ENCODE data around the gene STH. TPM values are rescaled to one million over a fixed set of nuclear protein-coding genes. Genes with fewer than 3 reads are reported as not detected.

STH gene
- total and polyA plus RNA-seq, 5 donors = not detected

GRCh38 chr17:46039592-46040186 is 40.6 kb downstream of the STH start:
- intact Hi-C loops (cut with DNase I) = loop anchor here in 3 of 4 donors (5.0 to 10.0 kb wide), 3 partner anchors 155 to 175 kb away; partner anchors contain the start of gene KANSL1 (in 1 of the 3)
- no peak overlapping the region for H3K4me3 ChIP-seq (ENCODE audit: low read length)
- no peaks in the 10 kb centered on the region for H3K27me3 ChIP-seq (ENCODE audit: control insufficient read depth, insufficient read depth)
- 46% methylated on average over 5 of the region's 5 CpGs for WGBS
- H3K9me3 ChIP-seq (ENCODE audit: control insufficient read depth, low read length) = no peaks in the 10 kb centered on the region
- DNase-seq = peak; percentile 56 to 87 (median 77)
- peak; percentile 35 to 48 for ATAC-seq
- H3K4me1 ChIP-seq (ENCODE audit: control insufficient read depth, insufficient read depth, low read length) = peaks cover 2% of the 10 kb centered on the region
- H3K27ac ChIP-seq (ENCODE audit: low read length) = peak overlapping the region; percentile 15

DNA sequence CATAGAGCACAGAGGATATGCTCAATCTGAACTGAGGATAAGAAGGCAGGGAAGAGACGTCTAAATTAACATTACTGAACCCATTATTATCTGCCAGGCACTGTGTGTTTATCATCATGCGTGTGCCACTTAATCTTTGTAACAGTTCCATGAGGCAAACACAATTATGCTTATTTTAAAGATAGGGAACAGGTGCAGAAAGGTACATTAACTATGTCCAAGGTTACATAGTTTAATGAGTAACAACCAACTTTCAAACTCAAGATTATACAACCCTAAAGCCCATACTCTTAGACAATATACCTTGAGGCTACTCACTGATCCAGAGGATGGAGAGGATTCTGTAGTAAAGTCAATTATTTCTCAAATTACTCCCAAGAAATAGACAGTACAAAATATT is 43.2 kb downstream of the STH start:
- intact Hi-C loops (cut with DNase I) = loop anchor here in 3 of 4 donors (5.0 to 10.0 kb wide), 3 partner anchors 153 to 173 kb away; partner anchors contain the start of gene KANSL1 (in 1 of the 3)
- H3K9me3 ChIP-seq (ENCODE audit: control insufficient read depth, low read length) = no peaks in the 10 kb centered on the region
- WGBS = 74% methylated on average over 2 of the region's 2 CpGs
- H3K27me3 ChIP-seq (ENCODE audit: control insufficient read depth, insufficient read depth) = no peaks in the 10 kb centered on the region
- DNase-seq (no peak), ATAC-seq (no peak)
- no peak overlapping the region for H3K4me3 ChIP-seq (ENCODE audit: low read length)
- no peak overlapping the region for H3K27ac ChIP-seq (ENCODE audit: low read length)
- peaks cover 2% of the 10 kb centered on the region for H3K4me1 ChIP-seq (ENCODE audit: control insufficient read depth, insufficient read depth, low read length)

GRCh38 chr17:46042925-46043324 is 43.9 kb downstream of the STH start:
- 64% methylated on average over 3 of the region's 3 CpGs for WGBS
- Histone ChIP-seq H3K27ac (ENCODE audit: low read length) (no peak overlapping the region), H3K9me3 (ENCODE audit: control insufficient read depth, low read length) (no peaks in the 10 kb centered on the region), H3K4me1 (ENCODE audit: control insufficient read depth, insufficient read depth, low read length) (peaks cover 2% of the 10 kb centered on the region), H3K4me3 (ENCODE audit: low read length) (no peak overlapping the region), H3K27me3 (ENCODE audit: control insufficient read depth, insufficient read depth) (no peaks in the 10 kb centered on the region)
- no peak for ATAC-seq
- intact Hi-C loops (cut with DNase I) = loop anchor here in 3 of 4 donors (5.0 to 10.0 kb wide), 3 partner anchors 152 to 172 kb away; partner anchors contain the start of gene KANSL1 (in 1 of the 3)
- DNase-seq = no peak

DNA sequence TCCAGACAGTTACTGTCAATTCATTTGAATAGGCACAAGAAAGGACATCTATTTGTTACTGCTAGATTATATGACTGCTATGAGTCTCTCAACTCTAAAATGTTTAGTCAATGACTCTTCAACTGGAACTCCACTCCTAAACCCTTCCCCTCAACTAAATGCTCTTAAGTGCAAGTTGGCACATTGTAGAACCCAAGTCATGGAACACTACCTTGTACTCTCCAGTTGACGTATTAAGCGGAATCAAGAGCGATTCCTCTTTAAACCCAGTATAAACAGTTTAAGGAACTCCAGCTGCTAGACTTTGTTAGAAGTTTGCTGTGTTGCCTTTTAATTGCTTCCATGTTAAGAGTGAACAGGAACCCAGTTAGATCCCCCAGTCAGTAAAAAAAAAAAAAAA is 44.6 kb downstream of the STH start:
- no peak overlapping the region for H3K27ac ChIP-seq (ENCODE audit: low read length)
- H3K27me3 ChIP-seq (ENCODE audit: control insufficient read depth, insufficient read depth) = no peaks in the 10 kb centered on the region
- DNase-seq = no peak
- H3K9me3 ChIP-seq (ENCODE audit: control insufficient read depth, low read length) = no peaks in the 10 kb centered on the region
- no peak for ATAC-seq
- H3K4me3 ChIP-seq (ENCODE audit: low read length) = no peak overlapping the region
- intact Hi-C loops (cut with DNase I) = loop anchor here in 3 of 4 donors (2.0 to 10.0 kb wide), 4 partner anchors 149 to 171 kb away; partner anchors contain the start of gene KANSL1 (in 2 of the 3)
- WGBS = 93% methylated on average over 3 of the region's 3 CpGs
- H3K4me1 ChIP-seq (ENCODE audit: control insufficient read depth, insufficient read depth, low read length) = peaks cover 2% of the 10 kb centered on the region

- H3K27ac ChIP-seq (ENCODE audit: low read length) = no peak overlapping the region
- H3K4me3 ChIP-seq (ENCODE audit: low read length) = no peak overlapping the region
- no peaks in the 10 kb centered on the region for H3K9me3 ChIP-seq (ENCODE audit: control insufficient read depth, low read length)
- peak; percentile 80 to 81 for ATAC-seq
- peaks cover 2% of the 10 kb centered on the region for H3K4me1 ChIP-seq (ENCODE audit: control insufficient read depth, insufficient read depth, low read length)
- H3K27me3 ChIP-seq (ENCODE audit: control insufficient read depth, insufficient read depth) = no peaks in the 10 kb centered on the region
- WGBS = 39% methylated on average over 5 of the region's 5 CpGs
- intact Hi-C loops (cut with DNase I) = loop anchor here in 3 of 4 donors (2.0 to 10.0 kb wide), 4 partner anchors 148 to 170 kb away; partner anchors contain the start of gene KANSL1 (in 2 of the 3)
- peak; percentile 63 to 72 (median 66) for DNase-seq
Observed at GRCh38 chr17:46044286-46044928, 45.4 kb downstream of the STH start.

GRCh38 chr17:46044989-46045388 is 45.9 kb downstream of the STH start:
- no peaks in the 10 kb centered on the region for H3K9me3 ChIP-seq (ENCODE audit: control insufficient read depth, low read length)
- DNase-seq = no peak
- no peaks in the 10 kb centered on the region for H3K27me3 ChIP-seq (ENCODE audit: control insufficient read depth, insufficient read depth)
- H3K4me3 ChIP-seq (ENCODE audit: low read length) = no peak overlapping the region
- no peak overlapping the region for H3K27ac ChIP-seq (ENCODE audit: low read length)
- intact Hi-C loops (cut with DNase I) = loop anchor here (2.0 to 10.0 kb wide), 5 partner anchors 147 to 170 kb away; partner anchors contain the start of gene KANSL1 (in 3 of the 4)
- WGBS = 56% methylated on average over 2 of the region's 2 CpGs
- no peak for ATAC-seq
- peaks cover 2% of the 10 kb centered on the region for H3K4me1 ChIP-seq (ENCODE audit: control insufficient read depth, insufficient read depth, low read length)

- H3K9me3 ChIP-seq (ENCODE audit: control insufficient read depth, low read length) = no peaks in the 10 kb centered on the region
- H3K4me1 ChIP-seq (ENCODE audit: control insufficient read depth, insufficient read depth, low read length) = peaks cover 2% of the 10 kb centered on the region
- 81% methylated on average over 3 of the region's 3 CpGs for WGBS
- DNase-seq (no peak), ATAC-seq (no peak)
- intact Hi-C loops (cut with DNase I) = loop anchor here (2.0 to 10.0 kb wide), 4 partner anchors 147 to 169 kb away; partner anchors contain the start of gene KANSL1 (in 3 of the 4)
- no peaks in the 10 kb centered on the region for H3K27me3 ChIP-seq (ENCODE audit: control insufficient read depth, insufficient read depth)
- no peak overlapping the region for H3K27ac ChIP-seq (ENCODE audit: low read length)
- H3K4me3 ChIP-seq (ENCODE audit: low read length) = no peak overlapping the region
Observed at GRCh38 chr17:46045639-46046038, 46.6 kb downstream of the STH start.

DNA sequence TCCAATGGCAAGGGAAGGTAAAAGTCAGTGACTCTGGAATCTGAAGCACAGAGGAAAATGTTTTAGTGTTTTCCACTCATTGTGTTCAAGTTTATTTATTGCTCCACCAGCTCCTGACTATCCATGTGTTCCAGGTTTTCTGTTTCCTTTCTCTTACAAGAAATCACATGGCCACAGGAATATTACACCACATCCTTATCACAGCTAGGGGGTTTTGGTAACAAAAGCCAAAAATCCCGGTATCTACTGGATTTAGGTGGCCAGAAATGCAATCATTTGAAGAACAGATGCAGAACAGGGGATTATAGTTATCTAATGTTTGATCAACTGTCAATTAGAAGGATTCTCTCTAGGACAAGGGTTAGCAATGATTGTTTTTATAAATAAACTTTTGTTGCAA is 47.9 kb downstream of the STH start:
- Histone ChIP-seq H3K27me3 (ENCODE audit: control insufficient read depth, insufficient read depth) (no peaks in the 10 kb centered on the region), H3K9me3 (ENCODE audit: control insufficient read depth, low read length) (no peaks in the 10 kb centered on the region), H3K4me1 (ENCODE audit: control insufficient read depth, insufficient read depth, low read length) (peaks cover 2% of the 10 kb centered on the region), H3K4me3 (ENCODE audit: low read length) (no peak overlapping the region), H3K27ac (ENCODE audit: low read length) (no peak overlapping the region)
- DNase-seq (no peak), ATAC-seq (peak in 1 of 2 donors; percentile 50)
- 37% methylated on average over 1 of the region's 1 CpG for WGBS
- intact Hi-C loops (cut with DNase I) = loop anchor here in 3 of 4 donors (5.0 to 10.0 kb wide), 3 partner anchors 145 to 168 kb away; partner anchors contain the start of gene KANSL1 (in 2 of the 3)

DNA sequence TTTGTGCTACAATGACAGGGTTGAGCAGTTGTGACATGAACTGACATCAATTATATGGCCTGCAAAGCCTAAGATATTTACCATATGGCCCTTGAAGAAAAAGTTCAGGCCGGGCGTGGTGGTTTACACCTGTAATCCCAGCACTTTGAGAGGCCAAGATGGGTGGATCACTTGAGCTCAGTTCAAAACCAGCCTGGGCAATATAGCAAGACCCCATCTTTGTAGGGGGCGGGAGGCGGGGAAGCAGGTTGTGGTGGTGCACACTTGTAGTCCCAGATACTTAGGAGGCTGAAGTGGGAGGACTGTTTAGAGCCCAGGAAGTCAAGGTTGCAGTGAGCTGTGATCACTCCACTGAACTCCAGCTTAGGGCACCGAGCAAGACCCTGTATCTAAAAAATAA is 48.3 kb downstream of the STH start:
- H3K9me3 ChIP-seq (ENCODE audit: control insufficient read depth, low read length) = no peaks in the 10 kb centered on the region
- no peak overlapping the region for H3K4me3 ChIP-seq (ENCODE audit: low read length)
- ATAC-seq = no peak
- intact Hi-C loops (cut with DNase I) = loop anchor here in 3 of 4 donors (5.0 to 10.0 kb wide), 3 partner anchors 145 to 167 kb away; partner anchors contain the start of gene KANSL1 (in 2 of the 3)
- H3K27ac ChIP-seq (ENCODE audit: low read length) = no peak overlapping the region
- no peaks in the 10 kb centered on the region for H3K27me3 ChIP-seq (ENCODE audit: control insufficient read depth, insufficient read depth)
- 99% methylated on average over 5 of the region's 5 CpGs for WGBS
- DNase-seq = no peak
- peaks cover 2% of the 10 kb centered on the region for H3K4me1 ChIP-seq (ENCODE audit: control insufficient read depth, insufficient read depth, low read length)

DNA sequence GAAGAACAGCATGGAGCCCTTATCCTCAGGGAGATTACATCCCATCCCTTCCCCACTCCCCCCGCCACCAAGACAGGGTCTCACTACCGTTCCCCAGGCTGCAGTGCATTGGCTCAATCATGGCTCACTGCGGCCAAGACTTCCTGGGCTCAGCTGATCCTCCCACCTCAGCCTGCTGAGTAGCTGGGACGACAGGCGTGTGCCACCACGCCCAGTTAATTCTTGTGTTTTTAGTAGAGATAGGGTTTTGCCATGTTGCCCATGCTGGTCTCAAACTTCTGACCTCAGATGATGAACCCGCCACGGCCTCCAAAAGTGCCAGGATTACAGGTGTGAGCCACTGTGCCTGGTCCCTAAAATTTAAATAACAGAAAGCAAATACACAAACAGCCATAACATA is 48.8 kb downstream of the STH start:
- peaks cover 2% of the 10 kb centered on the region for H3K4me1 ChIP-seq (ENCODE audit: control insufficient read depth, insufficient read depth, low read length)
- intact Hi-C loops (cut with DNase I) = loop anchor here in 3 of 4 donors (5.0 to 10.0 kb wide), 3 partner anchors 144 to 167 kb away; partner anchors contain the start of gene KANSL1 (in 2 of the 3)
- 88% methylated on average over 8 of the region's 8 CpGs for WGBS
- H3K4me3 ChIP-seq (ENCODE audit: low read length) = no peak overlapping the region
- DNase-seq = no peak
- no peaks in the 10 kb centered on the region for H3K27me3 ChIP-seq (ENCODE audit: control insufficient read depth, insufficient read depth)
- no peak for ATAC-seq
- H3K9me3 ChIP-seq (ENCODE audit: control insufficient read depth, low read length) = no peaks in the 10 kb centered on the region
- H3K27ac ChIP-seq (ENCODE audit: low read length) = no peak overlapping the region

All from right cardiac atrium (tissue), 5 donors.